DOHH2 (cell line): ENCODE measurements around the gene CIBAR2.
"Not testable (repeated sequence)": the region's sequence is repeated elsewhere in the genome, so short reads cannot be mapped to it uniquely, and the experiment has no call there.

Experiments
- CTCF ChIP-seq: fragments of 200-600 bp; sonication (generic); IDR thresholded peaks from one replicate; pipeline ENCODE4 v1.5.1; 2014; ENCODE audit warnings: antibody characterized with exemption, mild to moderate bottlenecking, low read depth, low read length; ENCODE audit not compliant: poor library complexity, severe bottlenecking
- EZH2phosphoT487 ChIP-seq: fragments of 200-600 bp; sonication (generic); IDR thresholded peaks from 2 replicates; pipeline ENCODE4 v1.6.1; 2017; ENCODE audit warnings: borderline replicate concordance, mild to moderate bottlenecking, antibody characterized with exemption, low read length, moderate library complexity, mixed read lengths

- TF ChIP-seq CTCF, EZH2phosphoT487: not testable (repeated sequence)
Observed at GRCh38 chr16:85123441-85123840, 11.2 kb upstream of the CIBAR2 start.
